ENCODE results near the gene LHX1.

- TF ChIP-seq MAX (IDR thresholded peaks at IDR 0.05) = no peak
- TF ChIP-seq CTCF (IDR thresholded peaks at IDR 0.05; ENCODE audit: low read depth, low read length, missing input control) = no peak
- TF ChIP-seq REST (IDR thresholded peaks at IDR 0.05) = no peak
- TF ChIP-seq HNF4A (conservative IDR thresholded peaks at IDR 0.05) = no peak
- TF ChIP-seq YY1 (IDR thresholded peaks at IDR 0.05) = no peak
- no peak for TF ChIP-seq RAD21 (IDR thresholded peaks at IDR 0.05)
- TF ChIP-seq SP1 (IDR thresholded peaks at IDR 0.05) = no peak
- TF ChIP-seq TAF1 (conservative IDR thresholded peaks at IDR 0.05) = no peak
- no peak for TF ChIP-seq ATF3 (IDR thresholded peaks at IDR 0.05)
- TF ChIP-seq HNF4G (IDR thresholded peaks at IDR 0.05) = no peak
Observed at GRCh38 chr17:36939052-36939801, 2.0 kb downstream of the LHX1 start.
